PC-3 (cell line): ENCODE measurements around the gene CS. TPM values are rescaled to one million over a fixed set of nuclear protein-coding genes. Genes with fewer than 3 reads are reported as not detected.

Experiments
- ATAC-seq: fragments of 200-7000 bp; cut with Tn5 transposase; 2 replicates; pipeline ENCODE4 v1.9.1; 2020; ENCODE audit warnings: mild to moderate bottlenecking, moderate library complexity
- BruUV-seq: library from RNA; stranded (reverse); fragments of 400-500 nt; replicated peaks from 2 replicates; lab custom pipeline; 2021; lab: Mats Ljungman, UMichigan
- CTCF ChIA-PET: fragments of 300-600 bp; sonication (Branson Sonifier 250); formaldehyde crosslinking; loops from one replicate; lab custom pipeline; 2022; ENCODE audit warnings: antibody characterized with exemption; lab: Charles Lee
- POLR2A ChIA-PET: fragments of 300-600 bp; sonication (Branson Sonifier 250); formaldehyde crosslinking; loops from one replicate; lab custom pipeline; 2022; ENCODE audit warnings: antibody characterized with exemption; ENCODE audit not compliant: unreplicated experiment; lab: Charles Lee
- DNase-seq: peaks from one replicate; pipeline ENCODE4 v3.0.0-alpha.2; 2015
- H2AFZ ChIP-seq: fragments of 300-600 bp; sonication (generic); 2 replicates; pipeline ENCODE4 v1.6.0; 2016; ENCODE audit warnings: antibody characterized with exemption, low read length
- H3F3A ChIP-seq: fragments of 300-600 bp; sonication (generic); one replicate; pipeline ENCODE4 v1.6.0; 2017; ENCODE audit warnings: antibody characterized with exemption, low read length, control low read depth, mild to moderate bottlenecking; ENCODE audit not compliant: unreplicated experiment
- H3K27ac ChIP-seq: fragments of 300-600 bp; sonication (generic); 2 replicates; pipeline ENCODE4 v1.5.1; 2016; ENCODE audit warnings: mild to moderate bottlenecking, low read length
- H3K27me3 ChIP-seq: fragments of 300-600 bp; sonication (generic); 2 replicates; pipeline ENCODE4 v1.6.1; 2016; ENCODE audit warnings: low read length, mixed read lengths
- H3K36me3 ChIP-seq: fragments of 300-600 bp; sonication (generic); 2 replicates; pipeline ENCODE4 v1.6.1; 2016; ENCODE audit warnings: low read depth, mixed run types, low read length, mixed read lengths
- H3K4me1 ChIP-seq: fragments of 300-600 bp; sonication (generic); 2 replicates; pipeline ENCODE4 v1.5.1; 2016; ENCODE audit warnings: low read length; ENCODE audit not compliant: insufficient read depth
- H3K4me2 ChIP-seq: fragments of 300-600 bp; sonication (generic); 2 replicates; pipeline ENCODE4 v1.6.0; 2016; ENCODE audit warnings: low read length
- H3K4me3 ChIP-seq: fragments of 300-600 bp; sonication (generic); 2 replicates; pipeline ENCODE4 v1.5.1; 2016; ENCODE audit warnings: mild to moderate bottlenecking, low read length, mixed read lengths
- H3K79me2 ChIP-seq: fragments of 300-600 bp; sonication (generic); 2 replicates; pipeline ENCODE4 v1.6.1; 2017; ENCODE audit warnings: low read length, mixed read lengths
- H3K9ac ChIP-seq: fragments of 300-600 bp; sonication (generic); 2 replicates; pipeline ENCODE4 v1.6.0; 2016; ENCODE audit warnings: mild to moderate bottlenecking, low read length
- H3K9me2 ChIP-seq: fragments of 300-600 bp; sonication (generic); replicated peaks from 2 replicates; pipeline ENCODE4 v1.6.1; 2016; ENCODE audit warnings: mixed run types, low read length, mixed read lengths
- H3K9me3 ChIP-seq: fragments of 300-600 bp; sonication (generic); 2 replicates; pipeline ENCODE4 v1.6.1; 2016; ENCODE audit warnings: low read length, mixed read lengths
- H4K20me1 ChIP-seq: fragments of 300-600 bp; sonication (generic); 2 replicates; pipeline ENCODE4 v1.6.1; 2016; ENCODE audit warnings: low read length, mixed read lengths
- EZH2 ChIP-seq: fragments of 300-600 bp; sonication (generic); IDR thresholded peaks from one replicate; pipeline ENCODE4 v1.6.1; 2017; ENCODE audit warnings: antibody characterized with exemption, mild to moderate bottlenecking, low read length; ENCODE audit not compliant: unreplicated experiment
- EZH2phosphoT487 ChIP-seq: fragments of 300-600 bp; sonication (generic); IDR thresholded peaks from 2 replicates; pipeline ENCODE4 v1.6.1; 2018; ENCODE audit warnings: mild to moderate bottlenecking, antibody characterized with exemption, low read length, borderline replicate concordance
- intact Hi-C: fragments of 100-400 bp; cut with micrococcal nuclease; formaldehyde crosslinking; loops from 2 replicates; pipeline ENCODE4 v1.9.0; 2023
- total RNA-seq: library from RNA; depleted of rRNA; stranded (reverse); fragments of >200 nt; gene quantifications from 2 replicates; pipeline ENCODE4 v1.2.3, GENCODE V29; 2014
- TF ChIP-seq, protein P1 (sequence below): fragments of 300-600 bp; sonication (generic); conservative IDR thresholded peaks from 2 replicates; pipeline ENCODE4 v1.5.1; 2017; ENCODE audit warnings: antibody characterized with exemption, low read depth, mild to moderate bottlenecking, low read length

The CS gene
- total RNA-seq, 1 experiment from 2014 or later, result 182 TPM

DNA sequence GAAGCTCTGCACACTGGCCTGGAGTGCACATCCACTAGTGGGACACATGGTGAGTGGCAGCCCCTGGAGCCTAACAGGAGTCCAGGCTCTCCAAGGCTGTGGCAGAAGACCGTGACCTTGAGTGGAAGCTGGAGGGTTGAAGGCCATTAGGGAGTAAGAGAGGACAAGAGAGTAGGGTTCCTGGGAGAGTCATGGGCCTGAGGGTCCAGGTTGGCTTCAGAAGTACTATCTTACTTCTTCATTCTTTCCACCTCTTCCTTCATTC is 39.0 kb upstream of the CS start:
- Histone ChIP-seq H3K4me2 (peak overlapping the region; percentile 62), H3K27me3 (no peaks in the 10 kb centered on the region), H3K9me3 (no peaks in the 10 kb centered on the region), H2AFZ (peak overlapping the region; percentile 32), H3K9me2 (no peaks in the 10 kb centered on the region), H3K36me3 (peaks cover 6% of the 10 kb centered on the region; the same call in 1 of the 2 replicates), H3F3A (no peaks in the 10 kb centered on the region), H3K4me1 (peaks cover 28% of the 10 kb centered on the region), H3K4me3 (peak overlapping the region; percentile 17; the same call in 1 of the 2 replicates), H3K27ac (peak overlapping the region; percentile 81), H4K20me1 (no peaks in the 10 kb centered on the region), H3K9ac (peak overlapping the region; percentile 17), H3K79me2 (no peaks in the 10 kb centered on the region)
- ATAC-seq (no peak), DNase-seq (no peak)
- intact Hi-C loops, result no loop called here
- no peak for TF ChIP-seq EZH2
- TF ChIP-seq, protein P1, sequence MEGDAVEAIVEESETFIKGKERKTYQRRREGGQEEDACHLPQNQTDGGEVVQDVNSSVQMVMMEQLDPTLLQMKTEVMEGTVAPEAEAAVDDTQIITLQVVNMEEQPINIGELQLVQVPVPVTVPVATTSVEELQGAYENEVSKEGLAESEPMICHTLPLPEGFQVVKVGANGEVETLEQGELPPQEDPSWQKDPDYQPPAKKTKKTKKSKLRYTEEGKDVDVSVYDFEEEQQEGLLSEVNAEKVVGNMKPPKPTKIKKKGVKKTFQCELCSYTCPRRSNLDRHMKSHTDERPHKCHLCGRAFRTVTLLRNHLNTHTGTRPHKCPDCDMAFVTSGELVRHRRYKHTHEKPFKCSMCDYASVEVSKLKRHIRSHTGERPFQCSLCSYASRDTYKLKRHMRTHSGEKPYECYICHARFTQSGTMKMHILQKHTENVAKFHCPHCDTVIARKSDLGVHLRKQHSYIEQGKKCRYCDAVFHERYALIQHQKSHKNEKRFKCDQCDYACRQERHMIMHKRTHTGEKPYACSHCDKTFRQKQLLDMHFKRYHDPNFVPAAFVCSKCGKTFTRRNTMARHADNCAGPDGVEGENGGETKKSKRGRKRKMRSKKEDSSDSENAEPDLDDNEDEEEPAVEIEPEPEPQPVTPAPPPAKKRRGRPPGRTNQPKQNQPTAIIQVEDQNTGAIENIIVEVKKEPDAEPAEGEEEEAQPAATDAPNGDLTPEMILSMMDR, result no peak
- TF ChIP-seq EZH2phosphoT487, result no peak
- ChIA-PET POLR2A (interaction anchor here (0.9 kb wide), 1 partner anchor 21 kb away, joined by 3 read pairs; the partner anchor contains the start of gene STAT2), CTCF (no interaction called here)
- BruUV-seq, result no TSS peak

DNA sequence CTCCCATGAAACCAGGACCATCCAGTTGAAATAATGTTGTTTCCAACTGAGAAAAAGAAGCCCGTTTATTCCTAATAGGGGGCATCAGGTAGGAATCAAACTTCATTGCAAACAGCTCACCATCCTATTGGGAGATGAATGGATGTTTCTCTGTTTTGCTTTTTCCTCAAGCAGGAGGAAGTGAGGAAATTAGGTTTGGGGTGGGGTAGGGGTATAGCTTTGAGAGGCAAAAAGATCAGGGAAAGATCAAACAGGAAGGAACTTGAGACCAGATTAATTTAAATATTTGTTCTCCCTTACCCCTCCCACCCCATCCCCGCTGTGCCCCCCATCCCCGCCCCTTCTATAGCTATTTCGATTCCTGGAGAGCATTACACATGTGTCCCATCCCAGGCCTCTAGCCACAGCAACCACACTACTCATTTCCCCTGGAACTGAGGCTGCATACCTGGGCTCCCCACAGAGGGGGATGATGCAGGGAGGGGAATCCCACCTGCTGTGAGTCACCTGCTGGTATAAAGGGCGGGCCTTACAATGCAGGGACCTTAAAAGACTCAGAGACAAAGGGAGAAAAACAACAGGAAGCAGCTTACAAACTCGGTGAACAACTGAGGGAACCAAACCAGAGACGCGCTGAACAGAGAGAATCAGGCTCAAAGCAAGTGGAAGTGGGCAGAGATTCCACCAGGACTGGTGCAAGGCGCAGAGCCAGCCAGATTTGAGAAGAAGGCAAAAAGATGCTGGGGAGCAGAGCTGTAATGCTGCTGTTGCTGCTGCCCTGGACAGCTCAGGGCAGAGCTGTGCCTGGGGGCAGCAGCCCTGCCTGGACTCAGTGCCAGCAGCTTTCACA is 38.4 kb upstream of the CS start, which contains the start of gene IL23A:
Gene IL23A, plus strand, starts transcription at position 577 of the 850 bp plus-strand sequence. Its CDS starts 161 bp downstream, at position 738.
- H3K9ac ChIP-seq, result peak within 1 kb of the TSS; percentile 17
- peaks cover 6% of the 10 kb centered on the region; the same call in 1 of the 2 replicates for H3K36me3 ChIP-seq
- BruUV-seq, result no TSS peak
- H3K4me3 ChIP-seq, result peak within 1 kb of the TSS; percentile 17; the same call in 1 of the 2 replicates
- ChIA-PET CTCF (interaction anchor here (0.5 kb wide), 1 partner anchor 118 kb away, joined by 3 read pairs; no protein-coding TSS in a partner anchor), POLR2A (interaction anchor here (0.9 kb wide), 1 partner anchor 22 kb away, joined by 3 read pairs; the partner anchor contains the start of gene STAT2)
- H3K27me3 ChIP-seq, result no peaks in the 10 kb centered on the region
- H2AFZ ChIP-seq, result peak within 1 kb of the TSS; percentile 32
- intact Hi-C loops, result no loop called here
- TF ChIP-seq EZH2 (no peak), EZH2phosphoT487 (no peak)
- TF ChIP-seq, protein P1, result no peak
- H3K4me2 ChIP-seq, result peak within 1 kb of the TSS; percentile 62
- H3K27ac ChIP-seq, result peak within 1 kb of the TSS; percentile 81
- H4K20me1 ChIP-seq, result no peaks in the 10 kb centered on the region
- H3K9me2 ChIP-seq, result no peaks in the 10 kb centered on the region
- H3K79me2 ChIP-seq, result no peaks in the 10 kb centered on the region
- ATAC-seq (peak; percentile 27), DNase-seq (peak; percentile 88)
- H3K4me1 ChIP-seq, result peaks cover 30% of the 10 kb centered on the region
- no peaks in the 10 kb centered on the region for H3F3A ChIP-seq
- no peaks in the 10 kb centered on the region for H3K9me3 ChIP-seq
